CD14-positive monocyte (primary cell): Measurements from ENCODE around the gene EXOC6B. TPM values are rescaled to one million over a fixed set of nuclear protein-coding genes. Genes with fewer than 3 reads are reported as not detected.

Source experiments
- DNase-seq, 3 donors: peaks; one replicate each; pipeline ENCODE4 v3.0.0-alpha.2; 2011 to 2022
- H2AFZ ChIP-seq: 2 replicates; pipeline ENCODE4 v1.6.0; 2012; ENCODE audit warnings: mild to moderate bottlenecking, low read depth, low read length, inconsistent platforms; ENCODE audit not compliant: insufficient read depth, poor library complexity, severe bottlenecking
- H3K27ac ChIP-seq, 2 donors: 1 replicate in 1 of 2; 2 replicates in 1 of 2; pipeline ENCODE4 v1.5.1; 2012 to 2013; ENCODE audit warnings: low read length in 2 of 2, control low read depth in 1 of 2, inconsistent platforms in 1 of 2, low read depth in 1 of 2, mild to moderate bottlenecking in 1 of 2
- H3K27me3 ChIP-seq, 2 donors: one replicate each; pipeline versions ENCODE4 v1.6.0 to v1.6.1; 2011 to 2013; ENCODE audit warnings: low read length in 2 of 2; ENCODE audit not compliant: control insufficient read depth in 2 of 2, insufficient read depth in 2 of 2
- H3K36me3 ChIP-seq, 2 donors: replicated peaks in 1 of 2; 1 replicate in 1 of 2; 2 replicates in 1 of 2; pipeline versions ENCODE4 v1.5.1 to v1.6.1; 2012 to 2013; ENCODE audit warnings: low read length in 2 of 2, control low read depth in 1 of 2, inconsistent platforms in 1 of 2, mild to moderate bottlenecking in 1 of 2; ENCODE audit not compliant: insufficient read depth in 2 of 2, control insufficient read depth in 1 of 2
- H3K4me1 ChIP-seq, 2 donors: 1 replicate in 1 of 2; 2 replicates in 1 of 2; pipeline versions ENCODE4 v1.5.1 to v1.6.1; 2012 to 2013; ENCODE audit warnings: low read length in 2 of 2, control low read depth in 1 of 2, inconsistent platforms in 1 of 2, mild to moderate bottlenecking in 1 of 2, moderate library complexity in 1 of 2; ENCODE audit not compliant: insufficient read depth in 2 of 2, control insufficient read depth in 1 of 2
- H3K4me2 ChIP-seq: replicated peaks from 2 replicates; pipeline ENCODE3; 2012; ENCODE audit warnings: low read length, moderate library complexity, mild to moderate bottlenecking; ENCODE audit not compliant: poor library complexity, severe bottlenecking; ENCODE audit errors: extremely low read depth
- H3K4me3 ChIP-seq, 3 experiments: fragments of 200-600 bp in 1 of 3; sonication (generic) in 1 of 3; replicated peaks in 1 of 3; 1 replicate in 2 of 3; 2 replicates in 1 of 3; pipeline ENCODE4 v1.5.1; 2011 to 2013; ENCODE audit warnings: low read length in 3 of 3, mild to moderate bottlenecking in 3 of 3, control low read depth in 2 of 3, low read depth in 2 of 3, inconsistent platforms in 1 of 3, moderate library complexity in 1 of 3
- H3K79me2 ChIP-seq: 2 replicates; pipeline ENCODE4 v1.6.0; 2012; ENCODE audit warnings: mild to moderate bottlenecking, control low read depth, inconsistent platforms, low read length, moderate library complexity; ENCODE audit not compliant: insufficient read depth
- H3K9ac ChIP-seq: 2 replicates; pipeline ENCODE4 v1.6.0; 2017; ENCODE audit warnings: low read length, mild to moderate bottlenecking; ENCODE audit not compliant: insufficient read depth, poor library complexity, severe bottlenecking
- H3K9me3 ChIP-seq, 2 donors: replicated peaks in 1 of 2; 1 replicate in 1 of 2; 2 replicates in 1 of 2; pipeline versions ENCODE4 v1.5.1 to v1.6.1; 2012 to 2013; ENCODE audit warnings: low read length in 2 of 2, control low read depth in 1 of 2; ENCODE audit not compliant: control insufficient read depth in 1 of 2, insufficient read depth in 1 of 2
- H4K20me1 ChIP-seq: 2 replicates; pipeline ENCODE4 v1.6.0; 2012; ENCODE audit warnings: mild to moderate bottlenecking, low read length, control low read depth, moderate library complexity; ENCODE audit not compliant: insufficient read depth
- H3K27ac Mint-ChIP-seq, 7 donors: one replicate each; pipeline ENCODE4 v1.8.0; 2020; ENCODE audit warnings: mild to moderate bottlenecking in 7 of 7, mixed read lengths in 7 of 7, moderate library complexity in 6 of 7, inconsistent platforms in 2 of 7
- H3K27me3 Mint-ChIP-seq, 3 donors: one replicate each; pipeline ENCODE4 v1.8.0; 2021 to 2022; ENCODE audit warnings: low read depth in 3 of 3, mild to moderate bottlenecking in 3 of 3, mixed read lengths in 3 of 3, moderate library complexity in 3 of 3, inconsistent platforms in 1 of 3
- H3K36me3 Mint-ChIP-seq, 2 donors: one replicate each; pipeline ENCODE4 v1.8.0; 2020; ENCODE audit warnings: mixed read lengths in 2 of 2, inconsistent platforms in 1 of 2, mild to moderate bottlenecking in 1 of 2
- H3K4me1 Mint-ChIP-seq: one replicate; pipeline ENCODE4 v1.8.0; 2020; ENCODE audit warnings: mild to moderate bottlenecking, mixed read lengths
- H3K4me3 Mint-ChIP-seq, 2 donors: one replicate each; pipeline ENCODE4 v1.8.0; 2020; ENCODE audit warnings: mild to moderate bottlenecking in 2 of 2, mixed read lengths in 2 of 2, moderate library complexity in 1 of 2
- H3K9me3 Mint-ChIP-seq, 7 donors: one replicate each; pipeline ENCODE4 v1.8.0; 2020 to 2022; ENCODE audit warnings: mixed read lengths in 7 of 7, mild to moderate bottlenecking in 6 of 7, moderate library complexity in 6 of 7, inconsistent platforms in 2 of 7
- WGBS: methylation state at CpG from one replicate; pipeline ENCODE4 v1.1.5; 2013; ENCODE audit warnings: missing lambda C conversion rate; ENCODE audit not compliant: insufficient coverage; 5-methylcytosine and 5-hydroxymethylcytosine counted together
- intact Hi-C, 2 donors: fragments of 100-400 bp; cut with micrococcal nuclease; formaldehyde crosslinking; loops; one replicate each; pipeline versions ENCODE4 v1.15.0 to v1.15.1; 2023
- polyA plus RNA-seq, 3 donors: library from polyadenylated mRNA; depleted of rRNA in 1 of 3; unstranded in 2 of 3; stranded (reverse) in 1 of 3; fragments of 300-500 nt in 2 of 3; fragments of >200 nt in 1 of 3; fragmentation: Illumina TruSeq in 2 of 3; gene quantifications; 1 replicate in 2 of 3; 2 replicates in 1 of 3; pipeline ENCODE4 v1.2.3, GENCODE V29; 2012 to 2021
- TF ChIP-seq, protein P1 (sequence below): fragments of 200-600 bp; IDR thresholded peaks from one replicate; pipeline ENCODE4 v1.8.0; 2022; ENCODE audit warnings: antibody characterized with exemption, mild to moderate bottlenecking

EXOC6B gene
- polyA plus RNA-seq, 3 donors: 1.8 to 2.8 (median 2.1) TPM

DNA sequence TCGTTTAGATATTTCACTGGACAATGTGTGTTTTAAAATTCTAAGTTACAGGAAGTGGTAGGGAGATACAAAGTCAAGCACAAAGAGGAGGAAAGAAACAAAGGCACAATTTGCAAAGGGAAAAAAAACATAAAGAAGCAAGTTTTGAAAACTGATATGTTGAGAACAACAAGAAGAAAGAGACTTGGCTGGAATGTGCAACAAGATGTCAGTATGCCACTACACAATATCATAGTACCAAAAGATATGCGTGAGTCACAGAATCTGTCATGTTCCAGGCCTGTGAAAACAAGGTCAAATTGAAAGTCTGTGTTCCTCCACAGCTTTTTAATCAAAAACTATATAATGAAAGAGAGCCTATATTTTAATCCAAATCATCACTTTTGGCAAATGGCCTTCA is 12.0 kb downstream of the EXOC6B start:
- H3K27me3 Mint-ChIP-seq: peaks cover 0 to 3% (median 3%) of the 10 kb centered on the region in 3 donors

DNA sequence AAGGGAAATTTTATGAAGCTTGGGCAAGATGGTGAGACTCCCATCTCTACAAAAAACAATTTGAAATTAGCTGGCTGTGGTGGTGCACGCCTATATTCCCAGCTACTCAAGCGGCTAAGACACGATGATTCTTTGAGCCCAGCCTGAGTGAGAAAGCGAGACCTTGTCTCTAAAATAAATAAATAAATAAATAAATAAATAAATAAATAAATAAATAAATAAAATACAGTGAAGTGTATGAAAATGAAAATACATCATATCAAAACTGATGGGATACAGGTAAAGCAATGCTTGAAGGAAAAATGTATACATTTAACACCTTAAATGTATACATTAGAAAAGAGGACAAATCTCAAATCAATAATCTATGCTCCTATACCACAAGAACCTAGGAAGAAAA is 15.7 kb downstream of the EXOC6B start:
- Histone ChIP-seq H3K27me3 (no peaks in the 10 kb centered on the region), H3K4me2 (no peak overlapping the region), H2AFZ (no peak overlapping the region), H3K9me3 (peaks cover 7 to 13% of the 10 kb centered on the region in 2 donors), H3K36me3 (no peaks in the 10 kb centered on the region), H3K4me1 (no peaks in the 10 kb centered on the region), H3K27ac (no peak overlapping the region), H3K4me3 (no peak overlapping the region), H3K79me2 (no peaks in the 10 kb centered on the region), H4K20me1 (no peaks in the 10 kb centered on the region), H3K9ac (no peak overlapping the region)
- H3K36me3 Mint-ChIP-seq: peaks cover 0 to 6% of the 10 kb centered on the region in 2 donors
- TF ChIP-seq, protein P1, sequence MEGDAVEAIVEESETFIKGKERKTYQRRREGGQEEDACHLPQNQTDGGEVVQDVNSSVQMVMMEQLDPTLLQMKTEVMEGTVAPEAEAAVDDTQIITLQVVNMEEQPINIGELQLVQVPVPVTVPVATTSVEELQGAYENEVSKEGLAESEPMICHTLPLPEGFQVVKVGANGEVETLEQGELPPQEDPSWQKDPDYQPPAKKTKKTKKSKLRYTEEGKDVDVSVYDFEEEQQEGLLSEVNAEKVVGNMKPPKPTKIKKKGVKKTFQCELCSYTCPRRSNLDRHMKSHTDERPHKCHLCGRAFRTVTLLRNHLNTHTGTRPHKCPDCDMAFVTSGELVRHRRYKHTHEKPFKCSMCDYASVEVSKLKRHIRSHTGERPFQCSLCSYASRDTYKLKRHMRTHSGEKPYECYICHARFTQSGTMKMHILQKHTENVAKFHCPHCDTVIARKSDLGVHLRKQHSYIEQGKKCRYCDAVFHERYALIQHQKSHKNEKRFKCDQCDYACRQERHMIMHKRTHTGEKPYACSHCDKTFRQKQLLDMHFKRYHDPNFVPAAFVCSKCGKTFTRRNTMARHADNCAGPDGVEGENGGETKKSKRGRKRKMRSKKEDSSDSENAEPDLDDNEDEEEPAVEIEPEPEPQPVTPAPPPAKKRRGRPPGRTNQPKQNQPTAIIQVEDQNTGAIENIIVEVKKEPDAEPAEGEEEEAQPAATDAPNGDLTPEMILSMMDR: no peak
- no peak overlapping the region for H3K4me3 Mint-ChIP-seq
- H3K4me1 Mint-ChIP-seq: no peaks in the 10 kb centered on the region
- no peak for DNase-seq
- intact Hi-C loops: no loop called here
- WGBS: no CpG with 5 or more reads among the region's 4 CpGs
- peaks cover 0 to 2% (median 0%) of the 10 kb centered on the region in 3 donors for H3K27me3 Mint-ChIP-seq
- no peak overlapping the region for H3K27ac Mint-ChIP-seq
- peaks cover 6 to 15% (median 12%) of the 10 kb centered on the region in 7 donors for H3K9me3 Mint-ChIP-seq

More for the DNA sequence above, 12.0 kb downstream of the EXOC6B start:
- H3K4me3 ChIP-seq: no peak overlapping the region
- no peaks in the 10 kb centered on the region for H3K79me2 ChIP-seq
- TF ChIP-seq, protein P1: no peak
- no peaks in the 10 kb centered on the region for H3K4me1 ChIP-seq
- DNase-seq: no peak
- intact Hi-C loops: no loop called here
- H3K27ac ChIP-seq: no peak overlapping the region
- H3K9me3 ChIP-seq: peaks cover 1 to 10% of the 10 kb centered on the region in 2 donors
- H2AFZ ChIP-seq: no peak overlapping the region
- H3K27ac Mint-ChIP-seq: no peak overlapping the region
- H3K9ac ChIP-seq: no peak overlapping the region
- H3K4me2 ChIP-seq: no peak overlapping the region
- H3K27me3 ChIP-seq: no peaks in the 10 kb centered on the region
- WGBS: 100% methylated on average over 1 of the region's 2 CpGs
- peaks cover 0 to 6% of the 10 kb centered on the region in 2 donors for H3K36me3 Mint-ChIP-seq
- no peak overlapping the region for H3K4me3 Mint-ChIP-seq
- no peaks in the 10 kb centered on the region for H3K4me1 Mint-ChIP-seq
- H3K36me3 ChIP-seq: no peaks in the 10 kb centered on the region
- peaks cover 6 to 11% (median 8%) of the 10 kb centered on the region in 7 donors for H3K9me3 Mint-ChIP-seq
- no peaks in the 10 kb centered on the region for H4K20me1 ChIP-seq
